PC-9 (cell line): Measurements from ENCODE around the gene MGAT4A.

ENCODE experiments used
- CTCF ChIP-seq: fragments of 200-600 bp; sonication (generic); conservative IDR thresholded peaks from 2 replicates; pipeline ENCODE4 v1.6.1; 2017; ENCODE audit warnings: mixed run types, antibody characterized with exemption, mild to moderate bottlenecking, moderate library complexity
- EZH2 ChIP-seq: fragments of 200-600 bp; sonication (generic); IDR thresholded peaks from 2 replicates; pipeline ENCODE4 v1.8.0; 2017; ENCODE audit warnings: antibody characterized with exemption, low read depth

- TF ChIP-seq CTCF = no peak
- no peak for TF ChIP-seq EZH2
Measured at GRCh38 chr2:98582523-98582922, 148.4 kb downstream of the MGAT4A start.
